Measurements from ENCODE around the gene ALG2.

ALG2 gene

DNA sequence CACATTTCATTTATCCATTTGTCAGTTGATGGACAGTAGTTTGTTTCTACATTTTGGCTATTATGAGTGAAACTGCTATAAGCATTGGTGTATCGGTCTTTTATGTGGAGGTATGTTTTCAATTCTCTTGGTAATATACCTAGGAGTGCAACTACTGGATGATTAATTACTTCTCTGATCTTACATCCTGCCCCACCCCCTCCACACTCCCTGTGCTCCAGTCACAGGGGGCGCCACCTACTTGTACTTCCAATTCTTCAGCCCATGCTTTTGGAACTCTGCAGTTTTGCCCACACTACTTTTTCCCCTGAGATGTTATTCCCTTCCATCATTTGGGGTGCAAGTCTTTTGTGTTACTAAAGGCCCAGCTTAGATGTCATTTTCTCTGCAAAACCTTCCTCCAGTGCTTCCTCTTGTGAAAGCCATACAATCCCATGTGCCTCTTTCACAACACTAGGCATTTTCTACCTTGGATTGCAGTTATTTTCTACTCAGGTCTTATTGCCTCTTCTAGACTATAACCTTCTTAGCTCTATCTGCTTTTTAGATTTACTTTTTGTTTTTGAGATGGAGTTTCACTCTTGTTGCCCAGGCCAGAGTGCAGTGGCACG, 42.4 kb upstream of the ALG2 start:
- H3K36me3 ChIP-seq = no peaks in the 10 kb centered on the region
- H3K9me3 ChIP-seq = no peaks in the 10 kb centered on the region
- H3K4me1 ChIP-seq = peaks cover 7% of the 10 kb centered on the region
- H3K4me3 ChIP-seq (ENCODE audit: low read depth, low read length) = no peak overlapping the region
- H3K27me3 ChIP-seq = no peaks in the 10 kb centered on the region
- DNase-seq = peak; percentile 48
- TF ChIP-seq, protein P1, sequence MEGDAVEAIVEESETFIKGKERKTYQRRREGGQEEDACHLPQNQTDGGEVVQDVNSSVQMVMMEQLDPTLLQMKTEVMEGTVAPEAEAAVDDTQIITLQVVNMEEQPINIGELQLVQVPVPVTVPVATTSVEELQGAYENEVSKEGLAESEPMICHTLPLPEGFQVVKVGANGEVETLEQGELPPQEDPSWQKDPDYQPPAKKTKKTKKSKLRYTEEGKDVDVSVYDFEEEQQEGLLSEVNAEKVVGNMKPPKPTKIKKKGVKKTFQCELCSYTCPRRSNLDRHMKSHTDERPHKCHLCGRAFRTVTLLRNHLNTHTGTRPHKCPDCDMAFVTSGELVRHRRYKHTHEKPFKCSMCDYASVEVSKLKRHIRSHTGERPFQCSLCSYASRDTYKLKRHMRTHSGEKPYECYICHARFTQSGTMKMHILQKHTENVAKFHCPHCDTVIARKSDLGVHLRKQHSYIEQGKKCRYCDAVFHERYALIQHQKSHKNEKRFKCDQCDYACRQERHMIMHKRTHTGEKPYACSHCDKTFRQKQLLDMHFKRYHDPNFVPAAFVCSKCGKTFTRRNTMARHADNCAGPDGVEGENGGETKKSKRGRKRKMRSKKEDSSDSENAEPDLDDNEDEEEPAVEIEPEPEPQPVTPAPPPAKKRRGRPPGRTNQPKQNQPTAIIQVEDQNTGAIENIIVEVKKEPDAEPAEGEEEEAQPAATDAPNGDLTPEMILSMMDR (IDR thresholded peaks at IDR 0.05; ENCODE audit: low read depth, low read length) = peak; percentile 51

DNA sequence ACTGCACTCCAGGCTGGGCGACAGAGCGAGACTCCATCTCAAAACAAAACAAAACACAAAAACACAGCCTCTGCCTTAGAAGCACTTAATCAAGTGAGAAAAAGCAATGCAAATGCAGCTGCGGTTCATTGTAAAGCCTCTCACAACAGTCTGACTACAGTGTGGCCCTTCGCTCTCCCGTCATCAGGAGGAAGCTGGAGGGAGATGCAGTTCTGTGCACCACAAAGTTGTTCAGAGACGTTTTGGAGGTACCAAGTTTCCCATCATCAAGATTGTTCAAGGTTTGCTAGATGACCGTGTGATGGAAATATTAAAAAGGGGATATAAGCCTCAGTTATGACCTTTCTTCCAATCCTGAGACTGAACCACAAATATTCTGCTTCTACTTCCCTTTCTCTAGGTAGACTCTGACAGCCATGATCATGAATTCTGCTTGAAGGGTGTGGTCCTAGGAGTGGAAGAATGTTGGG, 41.2 kb upstream of the ALG2 start:
- TF ChIP-seq, protein P1 (IDR thresholded peaks at IDR 0.05; ENCODE audit: low read depth, low read length) = no peak
- H3K4me1 ChIP-seq = peaks cover 9% of the 10 kb centered on the region

GRCh38 chr9:99261923-99262322, 40.2 kb upstream of the ALG2 start:
- TF ChIP-seq, protein P1 (IDR thresholded peaks at IDR 0.05; ENCODE audit: low read depth, low read length) = no peak
- H3K4me1 ChIP-seq = peaks cover 9% of the 10 kb centered on the region
- H3K4me3 ChIP-seq (ENCODE audit: low read depth, low read length) = no peak overlapping the region
- H3K27me3 ChIP-seq = no peaks in the 10 kb centered on the region
- no peak for DNase-seq
- no peaks in the 10 kb centered on the region for H3K36me3 ChIP-seq
- no peaks in the 10 kb centered on the region for H3K9me3 ChIP-seq

More for the DNA sequence above, 41.2 kb upstream of the ALG2 start:
- H3K9me3 ChIP-seq = no peaks in the 10 kb centered on the region
- no peak for DNase-seq
- H3K27me3 ChIP-seq = no peaks in the 10 kb centered on the region
- H3K36me3 ChIP-seq = no peaks in the 10 kb centered on the region
- H3K4me3 ChIP-seq (ENCODE audit: low read depth, low read length) = no peak overlapping the region

- H3K27me3 ChIP-seq = no peaks in the 10 kb centered on the region
- H3K4me3 ChIP-seq (ENCODE audit: low read depth, low read length) = peak overlapping the region; percentile 44
- H3K9me3 ChIP-seq = no peaks in the 10 kb centered on the region
- no peaks in the 10 kb centered on the region for H3K36me3 ChIP-seq
- peaks cover 9% of the 10 kb centered on the region for H3K4me1 ChIP-seq
- DNase-seq = peak; percentile 65
- TF ChIP-seq, protein P1 (IDR thresholded peaks at IDR 0.05; ENCODE audit: low read depth, low read length) = no peak
Observed at GRCh38 chr9:99259231-99259918, 37.6 kb upstream of the ALG2 start.

DNA sequence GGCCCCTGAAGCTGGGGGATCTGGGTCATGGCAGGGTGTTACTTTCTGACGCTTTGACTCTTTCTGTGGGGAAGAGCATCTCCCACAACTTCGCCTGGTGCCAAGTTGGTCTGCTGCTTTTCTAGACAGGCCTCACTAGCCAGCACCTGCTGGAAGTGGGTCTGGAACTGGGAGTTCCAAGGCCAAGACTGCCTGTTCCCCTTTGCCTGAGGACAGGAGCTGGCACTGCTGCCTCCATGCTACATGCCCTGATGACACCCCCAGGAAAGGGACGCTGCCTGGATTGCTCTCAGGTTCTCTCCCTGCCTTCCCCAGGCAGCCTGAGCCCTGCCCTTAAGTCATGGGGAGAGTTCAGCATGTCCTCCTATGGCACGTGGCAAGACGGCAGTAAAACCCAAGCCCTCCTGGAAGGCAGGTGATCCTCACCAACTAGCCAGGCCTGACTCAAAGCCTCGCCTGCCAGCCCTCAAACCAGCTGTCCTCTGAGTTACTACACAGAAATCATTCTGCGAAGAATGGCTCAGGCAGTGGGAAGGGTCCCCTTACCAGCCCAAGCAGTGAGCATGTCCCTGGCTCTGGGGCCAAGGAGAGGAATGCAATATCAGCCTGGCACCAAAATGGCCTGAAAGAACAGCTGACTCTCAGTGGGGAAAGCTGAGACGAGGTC, 36.1 kb upstream of the ALG2 start:
- peaks cover 9% of the 10 kb centered on the region for H3K4me1 ChIP-seq
- TF ChIP-seq, protein P1 (IDR thresholded peaks at IDR 0.05; ENCODE audit: low read depth, low read length) = no peak
- H3K4me3 ChIP-seq (ENCODE audit: low read depth, low read length) = no peak overlapping the region
- DNase-seq = no peak
- H3K9me3 ChIP-seq = no peaks in the 10 kb centered on the region
- H3K36me3 ChIP-seq = no peaks in the 10 kb centered on the region
- no peaks in the 10 kb centered on the region for H3K27me3 ChIP-seq

Measured in BE2C (cell line).